H9 (cell line): ENCODE results near the gene TRIM24. TPM values are rescaled to one million over a fixed set of nuclear protein-coding genes. Genes with fewer than 3 reads are reported as not detected.
A peak's percentile ranks its signal among the peaks of the same experiment; 100 is the strongest.

Source experiments
- DNase-seq: peaks from one replicate; pipeline ENCODE4 v3.0.0-alpha.2; 2017
- H2AFZ ChIP-seq: one replicate; pipeline ENCODE4 v1.6.1; 2013; ENCODE audit warnings: mild to moderate bottlenecking, low read length, control low read depth, moderate library complexity
- H2AK5ac ChIP-seq: 2 replicates; pipeline ENCODE4 v1.6.1; 2013; ENCODE audit warnings: low read length, control low read depth, mixed read lengths; ENCODE audit not compliant: insufficient read length
- H2BK120ac ChIP-seq: one replicate; pipeline ENCODE4 v1.6.1; 2013; ENCODE audit warnings: low read depth, mild to moderate bottlenecking, low read length, control low read depth, inconsistent platforms; ENCODE audit not compliant: poor library complexity, severe bottlenecking
- H2BK12ac ChIP-seq: 2 replicates; pipeline ENCODE4 v1.6.1; 2013; ENCODE audit warnings: low read length, control low read depth, mixed read lengths, low read depth; ENCODE audit not compliant: insufficient read length
- H2BK15ac ChIP-seq: 2 replicates; pipeline ENCODE4 v1.6.1; 2013; ENCODE audit warnings: low read depth, low read length, control low read depth
- H2BK20ac ChIP-seq: one replicate; pipeline ENCODE4 v1.6.1; 2013; ENCODE audit warnings: low read depth, mild to moderate bottlenecking, low read length, control low read depth, inconsistent platforms; ENCODE audit not compliant: poor library complexity, severe bottlenecking
- H2BK5ac ChIP-seq: 2 replicates; pipeline ENCODE4 v1.6.1; 2013; ENCODE audit warnings: low read length, control low read depth, mixed read lengths; ENCODE audit not compliant: insufficient read length
- H3K14ac ChIP-seq: 2 replicates; pipeline ENCODE4 v1.6.1; 2013; ENCODE audit warnings: low read length, control low read depth; ENCODE audit not compliant: insufficient read depth
- H3K18ac ChIP-seq: 2 replicates; pipeline ENCODE4 v1.6.1; 2013; ENCODE audit warnings: low read depth, mild to moderate bottlenecking, mixed read lengths, low read length, control low read depth; ENCODE audit not compliant: insufficient read length
- H3K23ac ChIP-seq: 2 replicates; pipeline ENCODE4 v1.6.1; 2013; ENCODE audit warnings: low read length, control low read depth, mixed read lengths, low read depth; ENCODE audit not compliant: insufficient read length
- H3K23me2 ChIP-seq: 2 replicates; pipeline ENCODE4 v1.6.1; 2013; ENCODE audit warnings: low read depth, mild to moderate bottlenecking, mixed read lengths, low read length, control low read depth; ENCODE audit not compliant: insufficient read length, poor library complexity, severe bottlenecking
- H3K27ac ChIP-seq: 2 replicates; pipeline ENCODE4 v1.5.1; 2013; ENCODE audit warnings: low read length, control low read depth, mixed read lengths, low read depth; ENCODE audit not compliant: insufficient read length
- H3K27me3 ChIP-seq: 2 replicates; pipeline ENCODE4 v1.6.1; 2013; ENCODE audit warnings: low read length, control low read depth, inconsistent platforms; ENCODE audit not compliant: insufficient read depth
- H3K4ac ChIP-seq: 2 replicates; pipeline ENCODE4 v1.6.1; 2013; ENCODE audit warnings: low read depth, mild to moderate bottlenecking, control low read depth, inconsistent platforms, low read length, moderate library complexity
- H3K4me1 ChIP-seq: 2 replicates; pipeline ENCODE4 v1.6.1; 2013; ENCODE audit warnings: low read length, control low read depth, inconsistent platforms; ENCODE audit not compliant: insufficient read depth
- H3K4me2 ChIP-seq: 2 replicates; pipeline ENCODE4 v1.6.1; 2013; ENCODE audit warnings: low read length, control low read depth, mixed read lengths; ENCODE audit not compliant: insufficient read length, insufficient read depth
- H3K56ac ChIP-seq: 2 replicates; pipeline ENCODE4 v1.6.1; 2013; ENCODE audit warnings: low read depth, mild to moderate bottlenecking, mixed read lengths, low read length, control low read depth; ENCODE audit not compliant: insufficient read length
- H3K79me1 ChIP-seq: 2 replicates; pipeline ENCODE4 v1.6.1; 2013; ENCODE audit warnings: low read depth, mild to moderate bottlenecking, moderate library complexity, low read length, control low read depth, inconsistent platforms; ENCODE audit not compliant: insufficient read depth, poor library complexity, severe bottlenecking
- H3K79me2 ChIP-seq: 2 replicates; pipeline ENCODE4 v1.6.1; 2013; ENCODE audit warnings: low read length, control low read depth, inconsistent platforms; ENCODE audit not compliant: insufficient read depth
- H3K9ac ChIP-seq: 2 replicates; pipeline ENCODE4 v1.6.1; 2013; ENCODE audit warnings: low read length, control low read depth, mixed read lengths; ENCODE audit not compliant: insufficient read length; ENCODE audit errors: extremely low read depth
- H3K9me3 ChIP-seq: one replicate; pipeline ENCODE4 v1.6.1; 2013; ENCODE audit warnings: low read depth, low read length, inconsistent platforms; ENCODE audit not compliant: control insufficient read depth
- H3T11ph ChIP-seq: one replicate; pipeline ENCODE4 v1.6.1; 2013; ENCODE audit warnings: mild to moderate bottlenecking, low read length, control low read depth, inconsistent platforms
- H4K20me1 ChIP-seq: one replicate; pipeline ENCODE4 v1.6.1; 2013; ENCODE audit not compliant: control insufficient read depth, insufficient read length, insufficient read depth
- H4K5ac ChIP-seq: 2 replicates; pipeline ENCODE4 v1.6.1; 2013; ENCODE audit warnings: low read depth, mild to moderate bottlenecking, mixed read lengths, low read length, control low read depth; ENCODE audit not compliant: insufficient read length
- H4K8ac ChIP-seq: replicated peaks from 2 replicates; pipeline ENCODE4 v1.6.1; 2013; ENCODE audit warnings: low read length, control low read depth, mixed read lengths, low read depth; ENCODE audit not compliant: insufficient read length
- H4K91ac ChIP-seq: 2 replicates; pipeline ENCODE4 v1.6.1; 2013; ENCODE audit warnings: low read depth, mild to moderate bottlenecking, moderate library complexity, mixed read lengths, low read length, control low read depth; ENCODE audit not compliant: insufficient read length
- H3K27ac Mint-ChIP-seq, 3 experiments: 2 replicates in 2 of 3; 3 replicates in 1 of 3; pipeline ENCODE4 v1.8.0; 2020 to 2021; ENCODE audit warnings: mixed read lengths in 3 of 3, mild to moderate bottlenecking in 1 of 3, moderate library complexity in 1 of 3
- H3K27me3 Mint-ChIP-seq: 2 replicates; pipeline ENCODE4 v1.8.0; 2021; ENCODE audit warnings: low read depth, mild to moderate bottlenecking, moderate library complexity, mixed read lengths
- H3K36me3 Mint-ChIP-seq, 3 experiments: 2 replicates in 2 of 3; 3 replicates in 1 of 3; pipeline ENCODE4 v1.8.0; 2020 to 2021; ENCODE audit warnings: low read depth in 3 of 3, mixed read lengths in 3 of 3; ENCODE audit not compliant: insufficient read depth in 1 of 3
- H3K4me1 Mint-ChIP-seq, 2 experiments: 2 replicates each; pipeline ENCODE4 v1.8.0; 2020; ENCODE audit warnings: mixed read lengths in 2 of 2
- H3K4me3 Mint-ChIP-seq, 2 experiments: 2 replicates in 1 of 2; 3 replicates in 1 of 2; pipeline ENCODE4 v1.8.0; 2020 to 2021; ENCODE audit warnings: mild to moderate bottlenecking in 2 of 2, mixed read lengths in 2 of 2, moderate library complexity in 1 of 2
- H3K9me3 Mint-ChIP-seq, 2 experiments: 2 replicates in 1 of 2; 3 replicates in 1 of 2; pipeline ENCODE4 v1.8.0; 2020; ENCODE audit warnings: mild to moderate bottlenecking in 2 of 2, mixed read lengths in 2 of 2, moderate library complexity in 1 of 2
- CTCF ChIP-seq: fragments of 200-600 bp; sonication (generic); conservative IDR thresholded peaks from 3 replicates; pipeline ENCODE4 v1.8.0; 2021; ENCODE audit warnings: antibody characterized with exemption, mild to moderate bottlenecking
- WGBS: extraction: QIAGEN DNeasy Blood & Tissue Kit; methylation state at CpG from one replicate; pipeline ENCODE4 v1.1.7; 2013; ENCODE audit warnings: missing lambda C conversion rate, low lambda C conversion rate, mixed read lengths; ENCODE audit not compliant: insufficient read length; ENCODE audit errors: extremely low coverage; 5-methylcytosine and 5-hydroxymethylcytosine counted together
- total RNA-seq: library from RNA; stranded (reverse); gene quantifications from 2 replicates; pipeline ENCODE4 v1.2.1, GENCODE V29; 2021

TRIM24 gene
- total RNA-seq, 1 experiment from 2014 or later: 260 TPM

DNA sequence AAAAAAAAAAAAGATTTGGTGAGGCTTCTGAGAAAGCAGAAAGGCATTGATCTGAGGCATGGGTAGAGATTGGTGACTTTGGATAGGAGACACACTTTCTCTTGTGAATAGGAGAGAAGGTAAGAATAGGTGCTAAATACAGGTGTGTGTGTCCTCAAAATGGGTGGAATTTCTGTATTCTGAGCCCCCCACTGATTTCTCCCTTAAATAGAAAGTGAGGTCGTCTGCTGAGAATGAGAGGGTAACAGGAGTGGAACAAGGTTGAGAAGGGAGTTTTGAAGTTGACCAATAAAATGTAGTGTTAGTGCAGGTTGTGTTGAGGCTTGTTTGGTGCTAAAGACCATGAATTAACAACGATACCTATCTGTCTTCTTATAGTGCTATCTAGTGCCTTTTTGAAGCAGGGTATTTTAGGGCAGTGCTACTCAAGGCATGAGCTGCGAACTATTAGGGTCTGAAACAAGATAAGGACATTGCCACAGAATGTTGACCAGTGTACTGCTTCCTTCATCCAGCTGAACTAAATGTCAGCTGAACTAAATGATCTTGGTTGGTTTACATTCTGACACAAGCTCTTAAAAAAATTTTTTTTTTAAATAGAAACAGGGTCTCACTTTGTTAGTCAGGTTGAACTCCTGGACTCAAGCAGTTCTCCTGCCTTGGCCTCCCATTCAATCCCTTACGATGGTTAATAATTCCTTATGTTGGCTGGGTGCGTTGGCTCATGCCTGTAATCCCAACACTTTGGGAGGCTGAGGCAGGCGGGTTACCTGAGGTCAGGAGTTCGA is 12.4 kb downstream of the TRIM24 start:
- Histone ChIP-seq H4K20me1 (no peaks in the 10 kb centered on the region), H4K8ac (no peak overlapping the region), H3K9me3 (no peaks in the 10 kb centered on the region), H3K79me2 (peaks cover 77% of the 10 kb centered on the region), H3K27ac (no peak overlapping the region), H2BK120ac (no peak overlapping the region), H3K18ac (no peak overlapping the region), H2BK5ac (no peak overlapping the region), H3K79me1 (no peaks in the 10 kb centered on the region), H2BK20ac (no peak overlapping the region), H4K5ac (no peak overlapping the region), H3K27me3 (no peaks in the 10 kb centered on the region), H3K4me1 (peaks cover 2% of the 10 kb centered on the region; the same call in 1 of the 2 replicates), H3K56ac (no peak overlapping the region), H3K4me2 (peak overlapping the region; percentile 5), H2AFZ (no peak overlapping the region), H4K91ac (no peak overlapping the region), H3K4ac (no peak overlapping the region), H3T11ph (no peak overlapping the region), H3K14ac (no peak overlapping the region), H2AK5ac (no peak overlapping the region), H3K9ac (no peak overlapping the region), H2BK12ac (no peak overlapping the region), H3K23ac (no peak overlapping the region), H2BK15ac (no peak overlapping the region), H3K23me2 (no peaks in the 10 kb centered on the region)
- WGBS: no CpG with 5 or more reads among the region's 7 CpGs
- no peak for DNase-seq
- no peaks in the 10 kb centered on the region for H3K9me3 Mint-ChIP-seq
- no peak for TF ChIP-seq CTCF
- peak overlapping the region in 2 of 3 experiments; percentile 84 to 90; a peak in 4 of 7 replicates for H3K27ac Mint-ChIP-seq
- no peaks in the 10 kb centered on the region for H3K27me3 Mint-ChIP-seq
- peaks cover 15 to 59% (median 49%) of the 10 kb centered on the region in 3 experiments for H3K36me3 Mint-ChIP-seq
- peak overlapping the region in 1 of 2 experiments; percentile 39; a peak in 1 of 5 replicates for H3K4me3 Mint-ChIP-seq
- H3K4me1 Mint-ChIP-seq: peaks cover 67 to 74% of the 10 kb centered on the region in 2 experiments
